VCaP (cell line): ENCODE data around the gene SPON2.
A peak's percentile ranks its signal among the peaks of the same experiment; 100 is the strongest.
"Not testable (repeated sequence)": the region's sequence is repeated elsewhere in the genome, so short reads cannot be mapped to it uniquely, and the experiment has no call there.

Experiments used
- H3K27ac ChIP-seq: fragments of 450-650 bp; 2 replicates; pipeline ENCODE4 v1.5.1; 2017
- TF ChIP-seq, protein P1 (sequence below): fragments of 450-650 bp; conservative IDR thresholded peaks from 2 replicates; pipeline ENCODE4 v1.5.1; 2017; ENCODE audit warnings: mild to moderate bottlenecking, moderate library complexity

SPON2 gene

GRCh38 chr4:1139860-1140259, 32.5 kb downstream of the SPON2 start:
- TF ChIP-seq, protein P1, sequence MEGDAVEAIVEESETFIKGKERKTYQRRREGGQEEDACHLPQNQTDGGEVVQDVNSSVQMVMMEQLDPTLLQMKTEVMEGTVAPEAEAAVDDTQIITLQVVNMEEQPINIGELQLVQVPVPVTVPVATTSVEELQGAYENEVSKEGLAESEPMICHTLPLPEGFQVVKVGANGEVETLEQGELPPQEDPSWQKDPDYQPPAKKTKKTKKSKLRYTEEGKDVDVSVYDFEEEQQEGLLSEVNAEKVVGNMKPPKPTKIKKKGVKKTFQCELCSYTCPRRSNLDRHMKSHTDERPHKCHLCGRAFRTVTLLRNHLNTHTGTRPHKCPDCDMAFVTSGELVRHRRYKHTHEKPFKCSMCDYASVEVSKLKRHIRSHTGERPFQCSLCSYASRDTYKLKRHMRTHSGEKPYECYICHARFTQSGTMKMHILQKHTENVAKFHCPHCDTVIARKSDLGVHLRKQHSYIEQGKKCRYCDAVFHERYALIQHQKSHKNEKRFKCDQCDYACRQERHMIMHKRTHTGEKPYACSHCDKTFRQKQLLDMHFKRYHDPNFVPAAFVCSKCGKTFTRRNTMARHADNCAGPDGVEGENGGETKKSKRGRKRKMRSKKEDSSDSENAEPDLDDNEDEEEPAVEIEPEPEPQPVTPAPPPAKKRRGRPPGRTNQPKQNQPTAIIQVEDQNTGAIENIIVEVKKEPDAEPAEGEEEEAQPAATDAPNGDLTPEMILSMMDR, result no peak

DNA sequence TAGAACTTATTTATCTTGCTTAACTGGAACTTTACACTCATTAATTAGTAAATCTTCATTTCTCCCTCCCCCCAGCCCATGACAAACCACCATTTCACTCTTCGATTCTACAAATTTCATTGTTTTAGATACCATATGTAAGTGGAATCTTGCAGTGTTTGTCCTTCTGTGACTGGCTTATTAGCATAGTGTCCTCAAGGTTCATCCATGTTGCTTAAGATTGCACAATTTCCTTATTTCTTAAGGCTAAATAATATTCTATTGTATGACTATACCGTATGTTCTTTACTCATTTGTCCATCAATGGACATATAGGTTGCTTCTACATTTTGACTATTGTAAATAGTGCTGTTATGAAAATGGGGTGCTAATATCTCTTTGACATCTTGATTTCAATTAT, 34.5 kb downstream of the SPON2 start:
- TF ChIP-seq, protein P1, result no peak
- peak overlapping the region; percentile 58; the same call in 1 of the 2 replicates for H3K27ac ChIP-seq

More at GRCh38 chr4:1139860-1140259, 32.5 kb downstream of the SPON2 start:
- H3K27ac ChIP-seq, result 0 out of 2 replicates have a peak overlapping the region, but pooled peaks have one; percentile 8

- TF ChIP-seq, protein P1, result no peak
- H3K27ac ChIP-seq, result peak overlapping the region; percentile 58; the same call in 1 of the 2 replicates
Observed at GRCh38 chr4:1137063-1137776, 35.2 kb downstream of the SPON2 start.

DNA sequence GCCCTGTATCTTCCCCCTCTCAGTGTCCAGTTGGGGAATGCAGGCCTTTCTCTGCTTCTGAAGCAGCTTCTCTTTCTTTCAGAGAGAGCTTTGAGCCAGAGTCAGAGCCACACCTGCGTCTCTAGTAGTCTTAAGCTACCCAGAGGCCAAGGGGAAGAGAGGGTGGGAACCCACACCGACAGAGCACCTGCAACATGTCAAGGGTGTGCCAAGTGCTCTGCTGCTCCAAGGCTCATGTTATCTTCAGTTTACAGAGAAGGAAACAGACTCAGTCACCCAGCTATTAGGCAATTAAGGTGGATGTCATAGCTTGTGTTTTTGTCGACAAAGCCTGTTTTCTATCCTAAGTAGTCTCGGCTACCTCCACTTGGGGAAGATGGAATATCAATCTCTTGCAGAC, 36.3 kb downstream of the SPON2 start:
- TF ChIP-seq, protein P1, result no peak
- peak overlapping the region; percentile 58 for H3K27ac ChIP-seq

GRCh38 chr4:1133033-1133432, 39.4 kb downstream of the SPON2 start:
- TF ChIP-seq, protein P1, result no peak
- peak overlapping the region; percentile 96 for H3K27ac ChIP-seq

- peak overlapping the region; percentile 96 for H3K27ac ChIP-seq
- TF ChIP-seq, protein P1, result peak; percentile 99
Observed at GRCh38 chr4:1130316-1131186, 41.8 kb downstream of the SPON2 start.

DNA sequence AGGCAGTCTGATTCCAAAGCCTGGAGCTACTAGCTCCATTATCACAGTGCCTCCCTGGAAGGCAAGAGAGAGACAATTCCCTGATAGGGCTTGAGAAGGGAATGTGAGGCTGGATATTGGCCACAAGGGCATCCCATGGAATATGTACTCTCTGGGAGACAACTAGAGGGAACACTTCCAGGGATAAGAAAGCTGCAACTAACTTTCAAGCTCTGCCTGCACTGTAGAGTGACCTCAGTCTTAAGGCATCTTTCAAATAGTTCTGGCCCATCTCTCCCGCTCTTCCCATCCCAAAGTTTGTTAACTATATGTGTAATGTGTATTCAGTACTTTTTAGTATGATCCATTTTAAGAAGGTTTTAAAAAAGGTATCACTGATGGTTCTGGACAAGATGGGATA, 45.9 kb downstream of the SPON2 start:
- TF ChIP-seq, protein P1, result no peak
- no peak overlapping the region for H3K27ac ChIP-seq

- not testable (repeated sequence) for H3K27ac ChIP-seq
Observed at GRCh38 chr4:1125466-1125865, 46.9 kb downstream of the SPON2 start.
